Mesothelial cell of epicardium (in vitro differentiated cells): Measurements from ENCODE around the gene CUX1. TPM values are rescaled to one million over a fixed set of nuclear protein-coding genes. Genes with fewer than 3 reads are reported as not detected.

ENCODE experiments used
- DNase-seq, 2 experiments: peaks; one replicate each; pipeline ENCODE4 v3.0.0; 2021; ENCODE audit warnings: low spot score in 2 of 2; ENCODE audit not compliant: unreplicated experiment in 2 of 2
- H3K27ac Mint-ChIP-seq: 2 replicates; pipeline ENCODE4 v1.8.0; 2021; ENCODE audit warnings: mixed read lengths
- H3K27me3 Mint-ChIP-seq: 2 replicates; pipeline ENCODE4 v1.8.0; 2021; ENCODE audit warnings: low read depth, mixed read lengths
- H3K36me3 Mint-ChIP-seq: 2 replicates; pipeline ENCODE4 v1.8.0; 2021; ENCODE audit warnings: mixed read lengths
- H3K4me1 Mint-ChIP-seq: 2 replicates; pipeline ENCODE4 v1.8.0; 2021; ENCODE audit warnings: mixed read lengths
- H3K4me3 Mint-ChIP-seq: 2 replicates; pipeline ENCODE4 v1.8.0; 2021; ENCODE audit warnings: mild to moderate bottlenecking, moderate library complexity, mixed read lengths
- H3K9me3 Mint-ChIP-seq: 2 replicates; pipeline ENCODE4 v1.8.0; 2021; ENCODE audit warnings: mixed read lengths
- CTCF ChIP-seq: fragments of 200-600 bp; sonication (generic); IDR thresholded peaks from one replicate; pipeline ENCODE4 v1.5.0; 2021; ENCODE audit warnings: antibody characterized with exemption; ENCODE audit not compliant: unreplicated experiment
- total RNA-seq: library from RNA; stranded (reverse); gene quantifications from 3 replicates; pipeline ENCODE4 v1.2.1, GENCODE V29; 2021

Gene CUX1
- total RNA-seq, 1 donor from 2014 or later = 158 TPM

- TF ChIP-seq CTCF = no peak
- no peak for DNase-seq
- Mint-ChIP-seq H3K36me3 (peaks cover 41% of the 10 kb centered on the region), H3K9me3 (no peaks in the 10 kb centered on the region), H3K27ac (no peak overlapping the region), H3K4me3 (no peak overlapping the region), H3K27me3 (no peaks in the 10 kb centered on the region), H3K4me1 (no peaks in the 10 kb centered on the region)
These were observed 375.4 kb downstream of the CUX1 start for GRCh38 chr7:102192790-102193189.

- H3K36me3 Mint-ChIP-seq = peaks cover 42% of the 10 kb centered on the region
- no peaks in the 10 kb centered on the region for H3K27me3 Mint-ChIP-seq
- no peak overlapping the region for H3K4me3 Mint-ChIP-seq
- no peaks in the 10 kb centered on the region for H3K9me3 Mint-ChIP-seq
- DNase-seq = no peak
- TF ChIP-seq CTCF = no peak
- H3K4me1 Mint-ChIP-seq = no peaks in the 10 kb centered on the region
- H3K27ac Mint-ChIP-seq = no peak overlapping the region
These were observed 376.4 kb downstream of the CUX1 start for GRCh38 chr7:102193806-102194205.

- Mint-ChIP-seq H3K27ac (no peak overlapping the region), H3K36me3 (peaks cover 43% of the 10 kb centered on the region), H3K27me3 (no peaks in the 10 kb centered on the region)
These were observed 377.9 kb downstream of the CUX1 start for GRCh38 chr7:102195361-102195760.

GRCh38 chr7:102196028-102196427, 378.6 kb downstream of the CUX1 start:
- Mint-ChIP-seq H3K27me3 (no peaks in the 10 kb centered on the region), H3K9me3 (no peaks in the 10 kb centered on the region), H3K4me3 (no peak overlapping the region), H3K36me3 (peaks cover 46% of the 10 kb centered on the region), H3K4me1 (no peaks in the 10 kb centered on the region), H3K27ac (no peak overlapping the region)
- TF ChIP-seq CTCF = no peak
- DNase-seq = no peak

More at GRCh38 chr7:102195361-102195760, 377.9 kb downstream of the CUX1 start:
- no peaks in the 10 kb centered on the region for H3K9me3 Mint-ChIP-seq
- no peaks in the 10 kb centered on the region for H3K4me1 Mint-ChIP-seq
- no peak overlapping the region for H3K4me3 Mint-ChIP-seq
- TF ChIP-seq CTCF = no peak
- DNase-seq = no peak

GRCh38 chr7:102197161-102197560, 379.7 kb downstream of the CUX1 start:
- no peak overlapping the region for H3K4me3 Mint-ChIP-seq
- H3K27ac Mint-ChIP-seq = no peak overlapping the region
- DNase-seq = no peak
- TF ChIP-seq CTCF = no peak
- no peaks in the 10 kb centered on the region for H3K9me3 Mint-ChIP-seq
- H3K27me3 Mint-ChIP-seq = no peaks in the 10 kb centered on the region
- H3K4me1 Mint-ChIP-seq = no peaks in the 10 kb centered on the region
- H3K36me3 Mint-ChIP-seq = peaks cover 45% of the 10 kb centered on the region

GRCh38 chr7:102197599-102197998, 380.2 kb downstream of the CUX1 start:
- TF ChIP-seq CTCF = no peak
- Mint-ChIP-seq H3K27ac (no peak overlapping the region), H3K9me3 (no peaks in the 10 kb centered on the region), H3K4me1 (no peaks in the 10 kb centered on the region), H3K36me3 (peaks cover 46% of the 10 kb centered on the region), H3K27me3 (no peaks in the 10 kb centered on the region), H3K4me3 (no peak overlapping the region)
- no peak for DNase-seq
